T-helper 1 cell (primary cell): Measurements from ENCODE around the gene PSME4.
A peak's percentile ranks its signal among the peaks of the same experiment; 100 is the strongest.

Experiments
- DNase-seq, 5 donors: peaks; one replicate each; pipeline ENCODE4 v3.0.0-alpha.2; 2012 to 2020
- total RNA-seq, 4 donors: gene quantifications; one replicate each; lab custom pipeline; 2026; lab: John Stamatoyannopoulos, UW

PSME4 gene
- total RNA-seq: 88.8 to 143 (median 126) reads per million in 4 donors

- DNase-seq: peak; percentile 84 to 93 (median 91)
These were observed at the start of gene PSME4 for GRCh38 chr2:53970724-53971602. TSS of gene PSME4 (minus strand) at chr2:53970993. CDS start at chr2:53970784, 209 bp downstream.

- no peak for DNase-seq
These were observed 45.3 kb upstream of the PSME4 start for GRCh38 chr2:54015798-54016699.

- peak in 1 of 5 donors; percentile 13 for DNase-seq
These were observed 43.2 kb upstream of the PSME4 start for GRCh38 chr2:54013996-54014395.

- no peak for DNase-seq
These were observed 41.8 kb upstream of the PSME4 start for GRCh38 chr2:54012538-54013141.

GRCh38 chr2:54009549-54009948, 38.8 kb upstream of the PSME4 start:
- DNase-seq: no peak

GRCh38 chr2:54008439-54008838, 37.6 kb upstream of the PSME4 start:
- no peak for DNase-seq

- no peak for DNase-seq
These were observed 29.7 kb upstream of the PSME4 start for GRCh38 chr2:54000524-54000923.

- DNase-seq: no peak
These were observed 29.3 kb upstream of the PSME4 start for GRCh38 chr2:54000122-54000521.

- no peak for DNase-seq
These were observed 28.0 kb upstream of the PSME4 start for GRCh38 chr2:53998834-53999233.

- DNase-seq: peak in 2 of 5 donors; percentile 10 to 80
These were observed 24.3 kb upstream of the PSME4 start for GRCh38 chr2:53994818-53995808.

GRCh38 chr2:53991948-53992347, 21.2 kb upstream of the PSME4 start:
- DNase-seq: no peak

GRCh38 chr2:53989210-53989862, 18.5 kb upstream of the PSME4 start:
- no peak for DNase-seq

GRCh38 chr2:53987336-53987921, 16.6 kb upstream of the PSME4 start:
- no peak for DNase-seq

GRCh38 chr2:53985646-53986045, 14.9 kb upstream of the PSME4 start:
- no peak for DNase-seq

GRCh38 chr2:53969968-53970723, 647 bp downstream of the PSME4 start:
- DNase-seq: peak in 3 of 5 donors; percentile 5 to 37 (median 11)

- DNase-seq: peak in 1 of 5 donors; percentile 34
These were observed 1.4 kb downstream of the PSME4 start for GRCh38 chr2:53969285-53969967.

- no peak for DNase-seq
These were observed 5.7 kb downstream of the PSME4 start for GRCh38 chr2:53964987-53965687.

GRCh38 chr2:53964257-53964952, 6.4 kb downstream of the PSME4 start:
- DNase-seq: peak in 1 of 5 donors; percentile 39
